Sigmoid colon (tissue), 7 donors: Measurements from ENCODE around the gene HMOX2. TPM values are rescaled to one million over a fixed set of nuclear protein-coding genes. Genes with fewer than 3 reads are reported as not detected.

ENCODE experiments used
- DNase-seq: peaks from one replicate; pipeline ENCODE4 v3.0.0-alpha.2; 2019
- H3K27ac ChIP-seq, 4 donors: fragments of 200-600 bp; sonication (generic); one replicate each; pipeline ENCODE4 v1.5.1; 2016 to 2019; ENCODE audit warnings: mild to moderate bottlenecking in 1 of 4
- H3K27me3 ChIP-seq, 3 donors: fragments of 200-600 bp; sonication (generic); one replicate each; pipeline ENCODE4 v1.5.1; 2019; ENCODE audit warnings: mild to moderate bottlenecking in 1 of 3
- H3K36me3 ChIP-seq, 4 donors: fragments of 200-600 bp; sonication (generic); one replicate each; pipeline ENCODE4 v1.5.1; 2016 to 2019
- H3K4me1 ChIP-seq, 4 donors: fragments of 200-600 bp; sonication (generic); one replicate each; pipeline ENCODE4 v1.5.1; 2017 to 2019
- H3K4me3 ChIP-seq, 4 donors: fragments of 200-600 bp; sonication (generic); one replicate each; pipeline ENCODE4 v1.5.1; 2017 to 2019; ENCODE audit warnings: mild to moderate bottlenecking in 2 of 4, moderate library complexity in 1 of 4
- H3K9me3 ChIP-seq, 4 donors: fragments of 200-600 bp in 3 of 4; sonication (generic) in 3 of 4; one replicate each; pipeline versions ENCODE4 v1.5.1 to v1.6.1; 2013 to 2019
- CTCF ChIP-seq, 4 experiments: fragments of 450-650 bp in 3 of 4; fragments of 200-600 bp in 1 of 4; IDR thresholded peaks; one replicate each; pipeline ENCODE4 v1.5.1; 2016 to 2019; ENCODE audit warnings: antibody characterized with exemption in 4 of 4, mild to moderate bottlenecking in 3 of 4, moderate library complexity in 2 of 4
- EP300 ChIP-seq, 4 donors: sonication (generic); formaldehyde crosslinking; IDR thresholded peaks; one replicate each; pipeline ENCODE4 v1.6.1; 2017; ENCODE audit warnings: antibody characterized with exemption in 4 of 4
- POLR2A ChIP-seq, 2 donors: fragments of 450-650 bp; IDR thresholded peaks; one replicate each; pipeline ENCODE4 v1.6.1; 2016; ENCODE audit warnings: antibody characterized with exemption in 2 of 2, mild to moderate bottlenecking in 2 of 2, moderate library complexity in 2 of 2
- POLR2AphosphoS5 ChIP-seq, 4 donors: sonication (generic); formaldehyde crosslinking; IDR thresholded peaks; one replicate each; pipeline ENCODE4 v1.6.1; 2017; ENCODE audit warnings: antibody characterized with exemption in 4 of 4
- WGBS, 2 donors: extraction: QIAGEN DNeasy Blood & Tissue Kit; methylation state at CpG; one replicate each; pipeline ENCODE4 v1.1.7; 2013; 5-methylcytosine and 5-hydroxymethylcytosine counted together
- intact Hi-C: fragments of 100-400 bp; cut with DNase I; formaldehyde crosslinking; loops from one replicate; pipeline ENCODE4 v1.15.1; 2023
- polyA plus RNA-seq, 3 donors: library from polyadenylated mRNA; stranded (reverse); fragments of 200-250 nt; gene quantifications; one replicate each; pipeline ENCODE4 v1.2.3, GENCODE V29; 2013
- total RNA-seq, 4 donors: library from RNA; depleted of rRNA; stranded (reverse); fragments of >200 nt; gene quantifications; one replicate each; pipeline ENCODE4 v1.1.0, GENCODE V29; 2016
- donor health status: healthy with polysubstance abuse.
- donor health status: Bipolar disorder and iron deficiency.
- donor health status: healthy.

The HMOX2 gene
- total RNA-seq (10 to 100 TPM; 29.9 to 37.1 (median 32.0) TPM), polyA plus RNA-seq (10 to 100 TPM; 57.7 to 77.2 (median 62.1) TPM)

- H3K4me3 ChIP-seq, result peak within 1 kb of the TSS; percentile 89 to 95 (median 93)
- H3K27ac ChIP-seq, result peak within 1 kb of the TSS; percentile 82 to 88 (median 85)
- no peaks in the 10 kb centered on the region for H3K9me3 ChIP-seq
- peak; percentile 95 for DNase-seq
- intact Hi-C loops, result no loop called here
- 9 to 10% methylated on average over 70 of the region's 70 CpGs for WGBS, 2 donors
- no peaks in the 10 kb centered on the region for H3K36me3 ChIP-seq
- no peaks in the 10 kb centered on the region for H3K27me3 ChIP-seq
- TF ChIP-seq CTCF (IDR thresholded peaks at IDR 0.05), result peak in 2 of 4 experiments; percentile 15 to 40
- TF ChIP-seq POLR2AphosphoS5 (IDR thresholded peaks at IDR 0.05), result peak; percentile 78 to 96 (median 90)
- peak; percentile 46 to 73 for TF ChIP-seq POLR2A (IDR thresholded peaks at IDR 0.05)
- no peak for TF ChIP-seq EP300 (IDR thresholded peaks at IDR 0.05)
- H3K4me1 ChIP-seq, result peaks cover 0 to 48% (median 16%) of the 10 kb centered on the region in 4 donors
Measured at GRCh38 chr16:4475880-4476788, at the start of gene HMOX2. Gene HMOX2 (plus strand): TSS chr16:4476398. CDS start chr16:4505525, 29,127 bp downstream.

GRCh38 chr16:4426722-4427372, 49.4 kb upstream of the HMOX2 start:
- Histone ChIP-seq H3K9me3 (no peaks in the 10 kb centered on the region), H3K27ac (peak overlapping the region in 3 of 4 donors; percentile 89 to 96 (median 91)), H3K4me3 (peak overlapping the region in 3 of 4 donors; percentile 75 to 92 (median 89)), H3K4me1 (peaks cover 0 to 25% (median 22%) of the 10 kb centered on the region in 4 donors), H3K36me3 (peaks cover 0 to 9% (median 3%) of the 10 kb centered on the region in 4 donors), H3K27me3 (no peaks in the 10 kb centered on the region)
- no peak for DNase-seq
- TF ChIP-seq POLR2AphosphoS5 (IDR thresholded peaks at IDR 0.05) (no peak), EP300 (IDR thresholded peaks at IDR 0.05) (no peak), POLR2A (IDR thresholded peaks at IDR 0.05) (no peak), CTCF (IDR thresholded peaks at IDR 0.05) (no peak)
- intact Hi-C loops, result no loop called here
- 80 to 86% methylated on average over 12 of the region's 12 CpGs for WGBS, 2 donors

GRCh38 chr16:4428500-4428899, 47.7 kb upstream of the HMOX2 start:
- Histone ChIP-seq H3K9me3 (no peaks in the 10 kb centered on the region), H3K27ac (no peak overlapping the region), H3K4me1 (peaks cover 0 to 25% (median 22%) of the 10 kb centered on the region in 4 donors), H3K27me3 (no peaks in the 10 kb centered on the region), H3K4me3 (no peak overlapping the region), H3K36me3 (peaks cover 0 to 17% (median 3%) of the 10 kb centered on the region in 4 donors)
- 64 to 86% methylated on average over 7 of the region's 7 CpGs for WGBS, 2 donors
- DNase-seq, result no peak
- intact Hi-C loops, result no loop called here
- TF ChIP-seq POLR2A (IDR thresholded peaks at IDR 0.05) (no peak), EP300 (IDR thresholded peaks at IDR 0.05) (no peak), CTCF (IDR thresholded peaks at IDR 0.05) (no peak), POLR2AphosphoS5 (IDR thresholded peaks at IDR 0.05) (no peak)

GRCh38 chr16:4431023-4431422, 45.2 kb upstream of the HMOX2 start:
- H3K4me3 ChIP-seq, result no peak overlapping the region
- DNase-seq, result no peak
- H3K27me3 ChIP-seq, result no peaks in the 10 kb centered on the region
- H3K4me1 ChIP-seq, result peaks cover 0 to 17% (median 17%) of the 10 kb centered on the region in 4 donors
- no peak overlapping the region for H3K27ac ChIP-seq
- H3K9me3 ChIP-seq, result no peaks in the 10 kb centered on the region
- intact Hi-C loops, result no loop called here
- WGBS, 2 donors, result 88 to 94% methylated on average over 9 of the region's 9 CpGs
- peaks cover 0 to 36% (median 8%) of the 10 kb centered on the region in 4 donors for H3K36me3 ChIP-seq
- TF ChIP-seq CTCF (IDR thresholded peaks at IDR 0.05), result no peak
- TF ChIP-seq POLR2A (IDR thresholded peaks at IDR 0.05), result no peak
- TF ChIP-seq EP300 (IDR thresholded peaks at IDR 0.05), result no peak
- TF ChIP-seq POLR2AphosphoS5 (IDR thresholded peaks at IDR 0.05), result no peak
